ENCODE measurements around the gene MAK.
"Not testable (repeated sequence)": the region's sequence is repeated elsewhere in the genome, so short reads cannot be mapped to it uniquely, and the experiment has no call there.

Gene MAK

GRCh38 chr6:10771371-10771894, 66.9 kb downstream of the MAK start:
- DNase-seq: no peak

- no peak for DNase-seq
Observed at GRCh38 chr6:10769419-10769818, 68.9 kb downstream of the MAK start.

- no peak for DNase-seq
Observed at GRCh38 chr6:10763006-10763405, 75.3 kb downstream of the MAK start.

GRCh38 chr6:10759884-10760329, 78.4 kb downstream of the MAK start:
- DNase-seq: no peak

- DNase-seq: peak; percentile 54 to 73 (median 68)
Observed at GRCh38 chr6:10759312-10759839, 79.0 kb downstream of the MAK start.

- DNase-seq: no peak
Observed at GRCh38 chr6:10756085-10756484, 82.3 kb downstream of the MAK start.

- DNase-seq: not testable (repeated sequence)
Observed at GRCh38 chr6:10751757-10752156, 86.6 kb downstream of the MAK start.

GRCh38 chr6:10750568-10750967, 87.8 kb downstream of the MAK start:
- DNase-seq: not testable (repeated sequence)

GRCh38 chr6:10749734-10750133, 88.6 kb downstream of the MAK start:
- DNase-seq: no peak

GRCh38 chr6:10747251-10747972, 90.9 kb downstream of the MAK start, which contains the start of gene TMEM14B:
TMEM14B (plus strand) TSS chr6:10747805; CDS start chr6:10749246, 1,441 bp downstream.
- peak; percentile 98 to 100 (median 100) for DNase-seq

GRCh38 chr6:10746915-10747250, 91.5 kb downstream of the MAK start:
- DNase-seq: no peak

GRCh38 chr6:10745116-10745515, 93.2 kb downstream of the MAK start:
- no peak for DNase-seq

GRCh38 chr6:10743515-10743914, 94.8 kb downstream of the MAK start:
- DNase-seq: no peak

- no peak for DNase-seq
Observed at GRCh38 chr6:10742251-10742650, 96.1 kb downstream of the MAK start.

GRCh38 chr6:10741643-10742042, 96.7 kb downstream of the MAK start:
- not testable (repeated sequence) for DNase-seq

GRCh38 chr6:10740061-10740460, 98.3 kb downstream of the MAK start:
- no peak for DNase-seq

GRCh38 chr6:10736731-10737130, 101.6 kb downstream of the MAK start:
- DNase-seq: no peak

GRCh38 chr6:10733863-10734262, 104.5 kb downstream of the MAK start:
- no peak for DNase-seq

GRCh38 chr6:10733151-10733715, 105.1 kb downstream of the MAK start:
- no peak for DNase-seq

GRCh38 chr6:10730254-10730653, 108.1 kb downstream of the MAK start:
- DNase-seq: peak; percentile 35 to 43 (median 35)

- DNase-seq: no peak
Observed at GRCh38 chr6:10725716-10726115, 112.6 kb downstream of the MAK start.

- DNase-seq: no peak
Observed at GRCh38 chr6:10725044-10725443, 113.3 kb downstream of the MAK start.

GRCh38 chr6:10723567-10723881, 114.8 kb downstream of the MAK start:
- DNase-seq: peak in 1 of 3 donors; percentile 32

Data from suppressor macrophage treated with lipopolysaccharide for 1 hour (primary cell).